HCT116 (cell line): ENCODE measurements around the gene MYO1E. TPM values are rescaled to one million over a fixed set of nuclear protein-coding genes. Genes with fewer than 3 reads are reported as not detected.

Experiments used
- ATAC-seq: fragments of 200-7000 bp; cut with Tn5 transposase; 2 replicates; pipeline ENCODE4 v1.9.1; 2020; ENCODE audit warnings: mild to moderate bottlenecking, moderate library complexity
- BruUV-seq: library from RNA; stranded (reverse); fragments of 400-500 nt; replicated peaks from 2 replicates; lab custom pipeline; 2021; lab: Mats Ljungman, UMichigan
- CTCF ChIA-PET: fragments of 300-600 bp; sonication (Branson Sonifier 250); formaldehyde crosslinking; loops from one replicate; lab custom pipeline; 2021; ENCODE audit warnings: antibody characterized with exemption; lab: Charles Lee
- POLR2A ChIA-PET: fragments of 300-600, 350-600 bp; sonication (Branson Sonifier 250); formaldehyde crosslinking; loops from one replicate; lab custom pipeline; 2021; ENCODE audit warnings: antibody characterized with exemption; lab: Charles Lee
- RAD21 ChIA-PET, 2 experiments: fragments of 300-600 bp; sonication (Branson Sonifier 250); formaldehyde crosslinking; loops; one replicate each; lab custom pipeline; 2023; ENCODE audit warnings: low total read pairs in 2 of 2; ENCODE audit not compliant: uncharacterized antibody in 2 of 2, unreplicated experiment in 2 of 2, low non-redundant PET in 1 of 2; lab: Charles Lee
- DNase-seq: peaks from one replicate; pipeline ENCODE4 v3.0.0-alpha.2; 2010; ENCODE audit warnings: low read depth, low spot score
- H2AFZ ChIP-seq: fragments of 200-600 bp; shearing (Covaris generic), sonication (generic); 2 replicates; pipeline ENCODE4 v1.6.1; 2017; ENCODE audit warnings: low read depth, mixed run types, mixed read lengths, antibody characterized with exemption, low read length; ENCODE audit not compliant: poor library complexity, severe bottlenecking
- H3K27ac ChIP-seq: 2 replicates; pipeline ENCODE4 v1.5.1; 2012; ENCODE audit warnings: low read depth, low read length
- H3K27me3 ChIP-seq: fragments of 200-600 bp; sonication (generic); 2 replicates; pipeline ENCODE4 v1.6.1; 2016; ENCODE audit warnings: mixed run types, low read length, mixed read lengths; ENCODE audit not compliant: insufficient read depth
- H3K36me3 ChIP-seq, 2 experiments: fragments of 200-500 bp in 1 of 2; fragments of 200-600 bp in 1 of 2; sonication (Bioruptor generic) in 1 of 2; sonication (generic) in 1 of 2; 2 replicates each; pipeline versions ENCODE4 v1.5.1 to v1.6.1; 2014 to 2016; ENCODE audit warnings: low read length in 2 of 2, inconsistent platforms in 1 of 2, mixed read lengths in 1 of 2, mixed run types in 1 of 2; ENCODE audit not compliant: insufficient read depth in 2 of 2, control insufficient read depth in 1 of 2
- H3K4me1 ChIP-seq, 2 experiments: fragments of 200-600 bp in 1 of 2; sonication (generic) in 1 of 2; 2 replicates each; pipeline versions ENCODE4 v1.5.1 to v1.6.1; 2012 to 2017; ENCODE audit warnings: low read length in 2 of 2, inconsistent platforms in 1 of 2, mild to moderate bottlenecking in 1 of 2, mixed read lengths in 1 of 2, mixed run types in 1 of 2, moderate library complexity in 1 of 2; ENCODE audit not compliant: insufficient read depth in 2 of 2, control insufficient read depth in 1 of 2
- H3K4me2 ChIP-seq: fragments of 200-600 bp; sonication (generic); 2 replicates; pipeline ENCODE4 v1.6.1; 2017; ENCODE audit warnings: mixed run types, low read length, mixed read lengths
- H3K4me3 ChIP-seq, 2 experiments: fragments of 200-600 bp in 1 of 2; sonication (generic) in 1 of 2; replicated peaks in 1 of 2; 2 replicates each; pipeline ENCODE4 v1.5.1; 2011 to 2016; ENCODE audit warnings: low read length in 2 of 2, control low read depth in 1 of 2, low read depth in 1 of 2, mild to moderate bottlenecking in 1 of 2, mixed read lengths in 1 of 2, mixed run types in 1 of 2
- H3K79me2 ChIP-seq: fragments of 200-600 bp; sonication (generic); 2 replicates; pipeline ENCODE4 v1.6.1; 2017; ENCODE audit warnings: mild to moderate bottlenecking, mixed run types, low read length, moderate library complexity, mixed read lengths; ENCODE audit not compliant: insufficient read depth
- H3K9ac ChIP-seq: fragments of 200-600 bp; sonication (generic); 2 replicates; pipeline ENCODE4 v1.6.1; 2016; ENCODE audit warnings: low read length, mixed read lengths
- H3K9me2 ChIP-seq: fragments of 200-600 bp; sonication (generic), shearing (Covaris generic); 2 replicates; pipeline ENCODE4 v1.6.1; 2017; ENCODE audit warnings: mixed run types, mild to moderate bottlenecking, moderate library complexity; ENCODE audit not compliant: insufficient read depth
- H3K9me3 ChIP-seq, 2 experiments: fragments of 200-500 bp in 1 of 2; fragments of 200-600 bp in 1 of 2; sonication (Bioruptor generic) in 1 of 2; sonication (generic) in 1 of 2; 2 replicates each; pipeline ENCODE4 v1.6.1; 2014 to 2017; ENCODE audit warnings: low read length in 2 of 2, mixed read lengths in 2 of 2, inconsistent platforms in 1 of 2, low read depth in 1 of 2, mild to moderate bottlenecking in 1 of 2, mixed run types in 1 of 2, moderate library complexity in 1 of 2; ENCODE audit not compliant: control insufficient read depth in 1 of 2, insufficient read depth in 1 of 2
- H4K20me1 ChIP-seq: fragments of 200-600 bp; sonication (generic), shearing (Covaris generic); 2 replicates; pipeline ENCODE4 v1.6.1; 2017; ENCODE audit warnings: mixed run types, mild to moderate bottlenecking, moderate library complexity; ENCODE audit not compliant: insufficient read depth
- EGR1 ChIP-seq: IDR thresholded peaks from 2 replicates; pipeline ENCODE4 v1.6.1; 2012; ENCODE audit warnings: low read depth
- EZH2 ChIP-seq: fragments of 200-600 bp; sonication (generic); IDR thresholded peaks from 2 replicates; pipeline ENCODE4 v1.6.1; 2017; ENCODE audit warnings: antibody characterized with exemption, mixed run types
- EZH2phosphoT487 ChIP-seq: fragments of 200-600 bp; IDR thresholded peaks from 2 replicates; pipeline ENCODE4 v1.6.1; 2018; ENCODE audit warnings: antibody characterized with exemption, borderline replicate concordance
- FOSL1 ChIP-seq: IDR thresholded peaks from 2 replicates; pipeline ENCODE4 v1.6.1; 2012; ENCODE audit warnings: low read depth
- JUND ChIP-seq: IDR thresholded peaks from 2 replicates; pipeline ENCODE4 v1.6.1; 2012
- POLR2A ChIP-seq: IDR thresholded peaks from 2 replicates; pipeline ENCODE4 v1.7.0; 2011; ENCODE audit warnings: borderline replicate concordance; ENCODE audit not compliant: insufficient read depth, insufficient read length; ENCODE audit errors: extremely low read depth
- POLR2AphosphoS5 ChIP-seq: IDR thresholded peaks from 2 replicates; pipeline ENCODE4 v1.6.1; 2011; ENCODE audit warnings: mild to moderate bottlenecking, low read depth, low read length, moderate library complexity
- REST ChIP-seq: IDR thresholded peaks from 2 replicates; pipeline ENCODE4 v1.6.1; 2012; ENCODE audit warnings: low read depth
- ZFX ChIP-seq: fragments of 450-650 bp; IDR thresholded peaks from 2 replicates; pipeline ENCODE4 v1.6.1; 2017
- intact Hi-C: fragments of 100-400 bp; cut with micrococcal nuclease; formaldehyde crosslinking; loops from 2 replicates; pipeline ENCODE4 v1.10.0; 2022
- total RNA-seq: library from RNA; stranded (reverse); gene quantifications from one replicate; pipeline ENCODE4 v1.2.1, GENCODE V29; 2021; ENCODE audit not compliant: unreplicated experiment
- TF ChIP-seq, protein P1 (sequence below): IDR thresholded peaks from 2 replicates; pipeline ENCODE4 v1.6.1; 2012
- TF ChIP-seq, protein P2 (sequence below): IDR thresholded peaks from 2 replicates; pipeline ENCODE4 v1.6.1; 2011; ENCODE audit warnings: mild to moderate bottlenecking, low read length, moderate library complexity; ENCODE audit not compliant: insufficient replicate concordance; ENCODE audit errors: extremely low read depth

Gene MYO1E
- total RNA-seq, 1 experiment from 2014 or later, result 182 TPM

DNA sequence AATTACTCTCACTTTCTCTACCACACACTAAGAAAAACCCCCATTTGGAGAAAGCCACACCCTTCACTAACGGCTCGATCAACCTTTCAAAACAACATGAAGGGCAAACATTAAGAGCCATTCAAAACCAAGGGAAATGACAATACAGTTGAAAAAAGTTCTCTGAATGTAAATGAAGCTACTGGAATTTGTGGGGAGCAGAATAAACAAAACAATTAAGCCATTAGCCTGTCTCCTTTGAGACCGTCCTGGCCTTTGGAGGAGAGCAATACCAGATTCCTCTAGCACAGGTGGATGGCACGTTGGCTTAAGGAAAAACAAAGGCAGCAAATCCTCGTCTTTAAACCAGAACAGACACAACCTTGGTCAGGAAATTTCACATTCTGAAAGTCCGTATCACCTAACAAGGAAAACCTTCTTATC is 18.7 kb downstream of the MYO1E start:
- Histone ChIP-seq H3K4me3 (no peak overlapping the region), H3K36me3 (no peaks in the 10 kb centered on the region)
- no peak for DNase-seq
- CTCF ChIA-PET, result no interaction called here
- no peak for TF ChIP-seq EGR1
- TF ChIP-seq, protein P1, sequence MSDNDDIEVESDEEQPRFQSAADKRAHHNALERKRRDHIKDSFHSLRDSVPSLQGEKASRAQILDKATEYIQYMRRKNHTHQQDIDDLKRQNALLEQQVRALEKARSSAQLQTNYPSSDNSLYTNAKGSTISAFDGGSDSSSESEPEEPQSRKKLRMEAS, result no peak
- TF ChIP-seq JUND, result no peak
- no peak for TF ChIP-seq ZFX
- TF ChIP-seq, protein P2, sequence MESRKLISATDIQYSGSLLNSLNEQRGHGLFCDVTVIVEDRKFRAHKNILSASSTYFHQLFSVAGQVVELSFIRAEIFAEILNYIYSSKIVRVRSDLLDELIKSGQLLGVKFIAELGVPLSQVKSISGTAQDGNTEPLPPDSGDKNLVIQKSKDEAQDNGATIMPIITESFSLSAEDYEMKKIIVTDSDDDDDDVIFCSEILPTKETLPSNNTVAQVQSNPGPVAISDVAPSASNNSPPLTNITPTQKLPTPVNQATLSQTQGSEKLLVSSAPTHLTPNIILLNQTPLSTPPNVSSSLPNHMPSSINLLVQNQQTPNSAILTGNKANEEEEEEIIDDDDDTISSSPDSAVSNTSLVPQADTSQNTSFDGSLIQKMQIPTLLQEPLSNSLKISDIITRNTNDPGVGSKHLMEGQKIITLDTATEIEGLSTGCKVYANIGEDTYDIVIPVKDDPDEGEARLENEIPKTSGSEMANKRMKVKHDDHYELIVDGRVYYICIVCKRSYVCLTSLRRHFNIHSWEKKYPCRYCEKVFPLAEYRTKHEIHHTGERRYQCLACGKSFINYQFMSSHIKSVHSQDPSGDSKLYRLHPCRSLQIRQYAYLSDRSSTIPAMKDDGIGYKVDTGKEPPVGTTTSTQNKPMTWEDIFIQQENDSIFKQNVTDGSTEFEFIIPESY, result no peak
- no peak for TF ChIP-seq POLR2AphosphoS5
- TF ChIP-seq EZH2, result no peak
- TF ChIP-seq EZH2phosphoT487, result no peak
- TF ChIP-seq, all 23 proteins: peak for 0
- Histone ChIP-seq H3K27me3 (no peaks in the 10 kb centered on the region), H3K9me3 (no peaks in the 10 kb centered on the region), H3K4me2 (no peak overlapping the region), H4K20me1 (no peaks in the 10 kb centered on the region), H3K4me1 (peaks cover 17 to 44% of the 10 kb centered on the region in 2 experiments), H3K79me2 (peaks cover 76% of the 10 kb centered on the region), H3K9ac (no peak overlapping the region), H3K9me2 (no peaks in the 10 kb centered on the region), H3K27ac (no peak overlapping the region), H2AFZ (no peak overlapping the region)
- intact Hi-C loops, result no loop called here
- BruUV-seq, result no TSS peak
- ChIA-PET RAD21 (no interaction called here), POLR2A (interaction anchor here (0.6 kb wide), 2 partner anchors 73 to 1044 kb away, joined by 3 read pairs; partner anchors contain the start of gene ANXA2)
- no peak for ATAC-seq

DNA sequence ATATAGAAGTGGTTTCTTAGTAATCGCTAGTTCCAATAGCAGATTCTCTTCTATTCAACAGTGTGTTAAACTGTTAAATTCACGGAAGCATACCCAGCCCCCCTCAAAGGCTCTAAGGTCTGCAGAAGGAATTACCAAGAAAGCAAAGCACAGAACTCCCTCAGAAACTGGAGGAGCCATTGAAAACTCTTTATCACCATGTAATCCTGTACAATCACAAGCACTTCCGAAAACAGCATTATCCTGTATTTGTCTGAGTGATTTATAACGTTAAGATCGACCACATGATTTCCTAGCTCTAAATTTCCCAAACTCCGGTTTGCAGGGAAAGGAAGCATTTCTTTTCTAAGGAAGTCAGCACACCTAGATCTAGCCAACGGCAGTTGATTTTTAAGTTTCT is 20.0 kb downstream of the MYO1E start:
- ATAC-seq (no peak), DNase-seq (no peak)
- no peak overlapping the region for H3K9ac ChIP-seq
- H3K4me1 ChIP-seq, result peaks cover 17 to 52% of the 10 kb centered on the region in 2 experiments
- no peaks in the 10 kb centered on the region for H3K9me2 ChIP-seq
- CTCF ChIA-PET, result no interaction called here
- no peaks in the 10 kb centered on the region for H3K9me3 ChIP-seq
- peaks cover 88% of the 10 kb centered on the region for H3K79me2 ChIP-seq
- RAD21 ChIA-PET, result no interaction called here
- no peaks in the 10 kb centered on the region for H3K27me3 ChIP-seq
- intact Hi-C loops, result no loop called here
- no peak overlapping the region for H2AFZ ChIP-seq
- H4K20me1 ChIP-seq, result no peaks in the 10 kb centered on the region
- POLR2A ChIA-PET, result no interaction called here
- H3K4me3 ChIP-seq, result no peak overlapping the region
- H3K36me3 ChIP-seq, result no peaks in the 10 kb centered on the region
- H3K27ac ChIP-seq, result no peak overlapping the region
- BruUV-seq, result no TSS peak
- no peak overlapping the region for H3K4me2 ChIP-seq
- TF ChIP-seq JUND (no peak), EZH2phosphoT487 (no peak), POLR2A (no peak), FOSL1 (no peak), REST (no peak)
- TF ChIP-seq, protein P2, result no peak
- TF ChIP-seq, all 23 proteins: peak for 0
